Measurements from ENCODE around the gene PANK2. TPM values are rescaled to one million over a fixed set of nuclear protein-coding genes. Genes with fewer than 3 reads are reported as not detected.

Gene PANK2
- total RNA-seq, 1 experiment from 2014 or later: 77.4 TPM

DNA sequence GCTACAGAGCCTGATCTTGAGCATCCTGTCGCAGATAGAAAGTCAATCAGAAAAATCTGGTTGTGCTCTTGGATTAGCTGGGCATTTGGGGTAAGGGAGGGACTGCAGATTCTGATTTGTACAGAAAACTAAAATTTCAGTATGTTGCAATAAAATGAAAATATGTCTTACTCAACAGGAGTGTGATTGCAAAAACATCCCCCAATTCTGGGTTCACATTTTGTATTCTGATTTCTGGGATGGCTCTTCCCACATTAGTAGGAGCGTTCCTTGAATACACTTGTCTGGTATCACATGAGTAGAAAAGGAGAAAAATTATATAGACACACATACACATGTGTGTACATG lies 40.5 kb downstream of the PANK2 start:
- H3K4me1 ChIP-seq (ENCODE audit: insufficient read depth, low read length, poor library complexity, severe bottlenecking): no peaks in the 10 kb centered on the region
- BruUV-seq (replicated peaks): no TSS peak
- intact Hi-C loops (cut with micrococcal nuclease; ENCODE audit: unreplicated experiment): no loop called here

DNA sequence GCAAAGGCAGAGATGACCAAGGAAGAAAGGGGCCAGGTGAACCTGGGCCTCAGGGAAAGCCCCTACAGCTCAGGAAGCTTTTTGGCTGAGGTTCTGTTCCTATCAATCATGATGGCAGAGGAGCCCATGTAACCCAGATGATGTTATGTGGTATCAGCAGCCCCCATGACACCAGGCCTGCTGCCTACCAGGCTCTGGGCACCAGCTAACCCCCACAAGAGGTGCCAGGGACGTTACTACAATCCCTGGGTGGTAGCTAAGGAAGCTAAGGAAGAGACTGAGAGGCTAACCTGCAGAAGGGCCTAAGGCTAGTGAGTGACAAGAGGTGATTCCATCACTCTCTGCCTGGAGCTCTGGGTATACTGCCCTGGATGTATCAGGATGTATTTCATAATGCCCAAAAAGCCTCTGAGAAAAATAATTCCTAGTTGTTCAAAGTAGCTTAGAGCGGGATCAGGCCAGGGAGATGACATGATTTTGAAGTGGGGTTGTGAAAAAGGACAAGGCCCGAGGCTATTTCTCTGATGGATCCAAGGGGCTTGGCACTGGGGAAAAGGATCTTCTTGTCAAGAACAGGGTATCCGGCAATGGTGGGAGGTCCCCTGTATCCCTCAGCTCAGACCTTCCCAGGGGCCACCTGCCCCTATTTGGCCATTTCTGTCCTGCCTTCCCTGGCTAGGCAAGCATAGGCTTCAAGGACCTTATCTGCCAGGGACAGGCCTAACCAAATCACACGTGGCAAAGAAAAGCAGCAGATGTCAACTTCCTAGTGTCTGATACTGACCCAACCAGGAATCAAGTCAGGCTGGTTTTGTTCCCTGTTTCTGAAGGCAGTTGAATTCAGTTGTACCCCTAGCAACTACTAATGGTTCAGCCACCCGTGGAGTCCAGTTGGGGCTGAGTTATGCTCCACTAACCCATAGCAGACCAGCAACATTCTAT lies 41.3 kb downstream of the PANK2 start:
- TF ChIP-seq EZH2 (IDR thresholded peaks at IDR 0.05; ENCODE audit: borderline replicate concordance, low read depth, low read length, poor library complexity, severe bottlenecking): no peak
- TF ChIP-seq, protein P1, sequence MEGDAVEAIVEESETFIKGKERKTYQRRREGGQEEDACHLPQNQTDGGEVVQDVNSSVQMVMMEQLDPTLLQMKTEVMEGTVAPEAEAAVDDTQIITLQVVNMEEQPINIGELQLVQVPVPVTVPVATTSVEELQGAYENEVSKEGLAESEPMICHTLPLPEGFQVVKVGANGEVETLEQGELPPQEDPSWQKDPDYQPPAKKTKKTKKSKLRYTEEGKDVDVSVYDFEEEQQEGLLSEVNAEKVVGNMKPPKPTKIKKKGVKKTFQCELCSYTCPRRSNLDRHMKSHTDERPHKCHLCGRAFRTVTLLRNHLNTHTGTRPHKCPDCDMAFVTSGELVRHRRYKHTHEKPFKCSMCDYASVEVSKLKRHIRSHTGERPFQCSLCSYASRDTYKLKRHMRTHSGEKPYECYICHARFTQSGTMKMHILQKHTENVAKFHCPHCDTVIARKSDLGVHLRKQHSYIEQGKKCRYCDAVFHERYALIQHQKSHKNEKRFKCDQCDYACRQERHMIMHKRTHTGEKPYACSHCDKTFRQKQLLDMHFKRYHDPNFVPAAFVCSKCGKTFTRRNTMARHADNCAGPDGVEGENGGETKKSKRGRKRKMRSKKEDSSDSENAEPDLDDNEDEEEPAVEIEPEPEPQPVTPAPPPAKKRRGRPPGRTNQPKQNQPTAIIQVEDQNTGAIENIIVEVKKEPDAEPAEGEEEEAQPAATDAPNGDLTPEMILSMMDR (conservative IDR thresholded peaks at IDR 0.05; ENCODE audit: low read depth, low read length): no peak
- ChIA-PET POLR2A (ENCODE audit: low non-redundant PET) (interaction anchor here (0.6 kb wide), 1 partner anchor 28 kb away, joined by 5 read pairs; no protein-coding TSS in a partner anchor), CTCF (no interaction called here)
- no peaks in the 10 kb centered on the region for H3K36me3 ChIP-seq (ENCODE audit: insufficient read depth, low read length, poor library complexity, severe bottlenecking)
- H3K4me3 ChIP-seq (ENCODE audit: low read depth, low read length, poor library complexity, severe bottlenecking): no peak overlapping the region
- H3K9me3 ChIP-seq (ENCODE audit: low read depth, low read length, poor library complexity, severe bottlenecking): no peaks in the 10 kb centered on the region
- BruUV-seq (replicated peaks): no TSS peak
- H3K27ac ChIP-seq (ENCODE audit: low read depth, low read length, poor library complexity, severe bottlenecking): no peak overlapping the region
- intact Hi-C loops (cut with micrococcal nuclease; ENCODE audit: unreplicated experiment): no loop called here
- DNase-seq (ENCODE audit: low spot score): no peak
- H3K4me1 ChIP-seq (ENCODE audit: insufficient read depth, low read length, poor library complexity, severe bottlenecking): peaks cover 8% of the 10 kb centered on the region
- no peaks in the 10 kb centered on the region for H3K27me3 ChIP-seq (replicated peaks; ENCODE audit: insufficient read depth, low read depth, low read length, poor library complexity)

More for the DNA sequence above, 40.5 kb downstream of the PANK2 start:
- Histone ChIP-seq H3K36me3 (ENCODE audit: insufficient read depth, low read length, poor library complexity, severe bottlenecking) (no peaks in the 10 kb centered on the region), H3K27me3 (replicated peaks; ENCODE audit: insufficient read depth, low read depth, low read length, poor library complexity) (no peaks in the 10 kb centered on the region), H3K27ac (ENCODE audit: low read depth, low read length, poor library complexity, severe bottlenecking) (no peak overlapping the region), H3K4me3 (ENCODE audit: low read depth, low read length, poor library complexity, severe bottlenecking) (no peak overlapping the region), H3K9me3 (ENCODE audit: low read depth, low read length, poor library complexity, severe bottlenecking) (no peaks in the 10 kb centered on the region)
- TF ChIP-seq, protein P1 (conservative IDR thresholded peaks at IDR 0.05; ENCODE audit: low read depth, low read length): no peak
- no peak for TF ChIP-seq EZH2 (IDR thresholded peaks at IDR 0.05; ENCODE audit: borderline replicate concordance, low read depth, low read length, poor library complexity, severe bottlenecking)
- no peak for DNase-seq (ENCODE audit: low spot score)
- POLR2A ChIA-PET (ENCODE audit: low non-redundant PET): interaction anchor here (0.6 kb wide), 1 partner anchor 14 kb away, joined by 5 read pairs; no protein-coding TSS in a partner anchor
- CTCF ChIA-PET: no interaction called here

DNA sequence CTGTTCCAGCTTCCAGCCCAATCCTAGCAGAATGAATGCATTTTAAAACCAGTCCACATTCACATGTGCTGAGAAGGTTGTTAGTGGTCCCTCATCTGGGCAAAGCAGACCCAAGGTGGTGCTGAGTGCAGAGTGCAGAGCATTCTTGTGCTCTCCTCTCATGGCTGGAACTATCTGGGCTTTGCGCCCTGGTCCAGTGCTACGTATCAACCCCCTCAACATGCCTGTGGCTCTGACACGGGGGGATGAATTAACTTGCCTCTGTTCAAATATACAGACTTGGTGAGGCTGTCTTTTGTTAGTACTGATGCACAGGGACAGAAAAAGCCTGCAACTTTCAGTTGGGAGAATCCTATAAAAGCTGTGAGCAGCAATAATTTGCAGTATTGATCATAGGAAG lies 42.5 kb downstream of the PANK2 start:
- H3K4me3 ChIP-seq (ENCODE audit: low read depth, low read length, poor library complexity, severe bottlenecking): no peak overlapping the region
- H3K4me1 ChIP-seq (ENCODE audit: insufficient read depth, low read length, poor library complexity, severe bottlenecking): peaks cover 10% of the 10 kb centered on the region
- ChIA-PET POLR2A (ENCODE audit: low non-redundant PET) (no interaction called here), CTCF (no interaction called here)
- no peaks in the 10 kb centered on the region for H3K9me3 ChIP-seq (ENCODE audit: low read depth, low read length, poor library complexity, severe bottlenecking)
- DNase-seq (ENCODE audit: low spot score): no peak
- TF ChIP-seq, protein P1 (conservative IDR thresholded peaks at IDR 0.05; ENCODE audit: low read depth, low read length): no peak
- no peak for TF ChIP-seq EZH2 (IDR thresholded peaks at IDR 0.05; ENCODE audit: borderline replicate concordance, low read depth, low read length, poor library complexity, severe bottlenecking)
- H3K36me3 ChIP-seq (ENCODE audit: insufficient read depth, low read length, poor library complexity, severe bottlenecking): no peaks in the 10 kb centered on the region
- intact Hi-C loops (cut with micrococcal nuclease; ENCODE audit: unreplicated experiment): no loop called here
- BruUV-seq (replicated peaks): no TSS peak
- no peaks in the 10 kb centered on the region for H3K27me3 ChIP-seq (replicated peaks; ENCODE audit: insufficient read depth, low read depth, low read length, poor library complexity)
- H3K27ac ChIP-seq (ENCODE audit: low read depth, low read length, poor library complexity, severe bottlenecking): no peak overlapping the region

All from A673 (cell line).